Epithelial cell of esophagus (primary cell): Measurements from ENCODE around the gene ZNF205.
"Not testable (repeated sequence)": the region's sequence is repeated elsewhere in the genome, so short reads cannot be mapped to it uniquely, and the experiment has no call there.

ENCODE experiments used
- DNase-seq: peaks from one replicate; pipeline ENCODE4 v3.0.0; 2010; ENCODE audit warnings: low read depth
- H3K4me3 ChIP-seq: 2 replicates; pipeline ENCODE4 v1.5.1; 2011; ENCODE audit warnings: mild to moderate bottlenecking, low read length, control low read depth
- CTCF ChIP-seq: IDR thresholded peaks from 2 replicates; pipeline ENCODE4 v1.5.1; 2011; ENCODE audit warnings: low read depth, mild to moderate bottlenecking, low read length, control low read depth, inconsistent platforms; ENCODE audit not compliant: insufficient read depth; ENCODE audit errors: missing control alignments

The ZNF205 gene

GRCh38 chr16:3076577-3076976 is 35.8 kb upstream of the ZNF205 start:
- TF ChIP-seq CTCF, result no peak
- DNase-seq, result no peak
- H3K4me3 ChIP-seq, result no peak overlapping the region

DNA sequence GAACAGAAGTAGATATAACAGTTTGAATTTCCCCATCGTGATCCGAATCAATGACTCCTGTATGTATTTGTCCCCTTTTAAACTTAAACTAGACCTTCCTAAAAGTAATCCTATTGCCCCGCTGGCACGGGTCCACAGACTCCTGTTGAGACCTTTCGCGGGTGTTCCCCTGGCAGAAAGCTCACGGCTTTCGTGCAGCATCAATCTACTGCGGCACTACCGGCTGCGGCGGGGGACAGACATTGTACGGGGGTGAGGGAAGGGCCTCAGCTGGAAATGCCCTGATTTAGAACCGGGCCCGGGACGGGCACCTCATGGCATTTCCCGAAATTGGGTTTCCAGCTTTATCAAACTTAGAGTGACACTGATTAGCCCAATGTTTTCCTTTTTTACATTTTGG is 32.4 kb upstream of the ZNF205 start:
- H3K4me3 ChIP-seq, result no peak overlapping the region
- TF ChIP-seq CTCF, result no peak
- no peak for DNase-seq

DNA sequence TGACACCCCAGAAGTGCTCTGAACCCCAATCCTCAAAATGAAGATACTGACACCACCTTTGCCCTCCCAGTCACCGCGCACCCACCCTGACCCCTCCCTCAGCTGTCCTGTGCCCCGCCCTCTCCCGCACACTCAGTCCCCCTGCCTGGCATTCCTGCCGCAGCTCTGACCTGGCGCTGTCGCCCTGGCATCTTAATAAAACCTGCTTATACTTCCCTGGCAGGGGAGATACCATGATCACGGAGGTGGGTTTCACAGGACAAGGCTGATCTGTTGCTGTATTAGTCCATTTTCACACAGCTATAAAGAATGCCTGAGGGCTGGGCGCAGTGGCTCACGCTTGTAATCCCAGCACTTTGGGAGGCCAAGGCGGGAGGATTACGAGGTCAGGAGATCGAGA is 30.4 kb upstream of the ZNF205 start:
- DNase-seq, H3K4me3 ChIP-seq: not testable (repeated sequence)

GRCh38 chr16:3083408-3083807 is 29.0 kb upstream of the ZNF205 start:
- H3K4me3 ChIP-seq, DNase-seq: not testable (repeated sequence)

DNA sequence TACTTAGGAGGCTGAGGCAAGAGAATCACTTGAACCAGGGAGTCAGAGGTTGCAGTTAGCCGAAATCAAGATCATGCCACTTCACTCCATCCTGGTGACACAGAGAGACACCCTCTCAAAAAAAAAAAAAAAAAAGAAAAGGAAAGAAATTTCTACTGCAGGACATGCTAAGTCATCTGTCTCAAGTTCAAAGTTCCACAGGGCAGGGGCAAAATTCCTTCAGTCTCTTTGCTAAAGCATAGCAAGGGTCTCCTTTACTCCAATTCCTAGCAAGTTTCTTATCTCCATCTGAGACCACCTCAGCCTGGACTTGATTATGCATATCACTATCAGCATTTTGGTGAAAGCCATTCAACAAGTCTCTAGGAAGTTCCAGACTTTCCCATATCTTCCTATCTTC is 27.9 kb upstream of the ZNF205 start:
- no peak overlapping the region for H3K4me3 ChIP-seq
- no peak for TF ChIP-seq CTCF
- no peak for DNase-seq

DNA sequence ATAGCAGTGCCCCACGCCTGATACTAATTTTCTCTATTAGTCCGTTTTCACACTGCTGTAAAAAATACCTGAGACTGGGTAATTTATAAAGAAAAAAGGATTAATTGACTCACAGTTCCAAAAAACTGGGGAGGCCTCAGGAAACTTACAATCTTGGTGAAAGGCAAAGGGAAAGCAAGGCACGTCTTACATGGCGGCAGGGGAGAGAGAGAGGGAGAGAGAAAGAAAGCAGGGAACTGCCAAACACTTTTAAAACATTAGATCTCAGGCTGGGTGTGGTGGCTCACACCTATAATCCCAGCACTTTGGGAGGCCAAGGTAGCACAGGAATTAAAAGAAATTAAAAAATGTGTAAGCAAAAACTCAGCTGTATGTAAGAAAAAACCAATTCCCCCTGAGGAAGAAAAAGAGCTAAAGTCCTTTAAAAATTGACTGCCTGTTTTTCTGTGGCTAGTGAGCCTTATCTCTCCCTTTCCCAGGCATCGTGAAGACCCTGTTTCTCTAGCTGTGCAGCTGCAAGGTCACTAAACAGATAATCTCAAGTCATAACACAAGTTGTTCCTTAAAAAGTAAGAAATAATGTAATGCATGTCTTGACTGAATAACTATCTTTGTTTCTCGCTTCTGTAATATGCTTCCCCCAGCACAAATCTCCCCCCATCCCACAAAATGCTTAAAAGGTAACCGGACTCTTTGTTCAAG is 27.3 kb upstream of the ZNF205 start:
- H3K4me3 ChIP-seq, result no peak overlapping the region
- TF ChIP-seq CTCF, result no peak
- DNase-seq, result no peak

DNA sequence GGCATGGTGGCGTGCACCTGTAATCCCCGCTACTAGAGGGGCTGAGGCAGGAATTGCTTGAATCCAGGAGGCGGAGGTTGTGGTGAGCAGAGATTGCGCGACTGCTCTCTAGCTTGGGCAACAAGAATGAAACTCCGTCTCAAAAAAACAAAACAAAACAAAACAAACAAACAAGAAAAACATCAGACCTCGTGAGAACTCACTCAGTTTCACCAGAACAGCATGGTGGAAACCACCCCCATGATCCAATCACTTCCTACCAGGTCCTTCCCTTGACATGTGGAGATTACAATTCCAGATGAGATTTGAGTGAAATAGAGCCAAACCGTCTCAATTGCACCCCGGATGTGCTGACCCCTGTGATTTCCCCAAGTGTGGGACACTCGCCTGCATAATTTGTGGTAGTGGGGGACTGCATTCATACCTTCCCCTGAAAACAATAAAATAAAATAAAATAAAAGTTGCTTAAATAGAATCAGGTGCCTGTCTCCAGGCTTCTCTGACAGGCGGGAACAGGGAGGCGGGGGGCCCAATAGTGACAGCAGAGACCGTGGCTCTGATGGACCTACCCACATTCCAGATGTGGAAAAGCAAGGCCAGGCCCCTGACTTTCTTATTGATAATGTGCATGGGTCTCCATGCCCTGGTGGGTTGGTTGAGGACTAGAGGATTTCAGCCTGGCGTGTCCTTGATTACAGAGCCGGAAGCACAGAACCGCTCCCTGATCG is 26.4 kb upstream of the ZNF205 start:
- no peak for DNase-seq
- no peak for TF ChIP-seq CTCF
- no peak overlapping the region for H3K4me3 ChIP-seq

DNA sequence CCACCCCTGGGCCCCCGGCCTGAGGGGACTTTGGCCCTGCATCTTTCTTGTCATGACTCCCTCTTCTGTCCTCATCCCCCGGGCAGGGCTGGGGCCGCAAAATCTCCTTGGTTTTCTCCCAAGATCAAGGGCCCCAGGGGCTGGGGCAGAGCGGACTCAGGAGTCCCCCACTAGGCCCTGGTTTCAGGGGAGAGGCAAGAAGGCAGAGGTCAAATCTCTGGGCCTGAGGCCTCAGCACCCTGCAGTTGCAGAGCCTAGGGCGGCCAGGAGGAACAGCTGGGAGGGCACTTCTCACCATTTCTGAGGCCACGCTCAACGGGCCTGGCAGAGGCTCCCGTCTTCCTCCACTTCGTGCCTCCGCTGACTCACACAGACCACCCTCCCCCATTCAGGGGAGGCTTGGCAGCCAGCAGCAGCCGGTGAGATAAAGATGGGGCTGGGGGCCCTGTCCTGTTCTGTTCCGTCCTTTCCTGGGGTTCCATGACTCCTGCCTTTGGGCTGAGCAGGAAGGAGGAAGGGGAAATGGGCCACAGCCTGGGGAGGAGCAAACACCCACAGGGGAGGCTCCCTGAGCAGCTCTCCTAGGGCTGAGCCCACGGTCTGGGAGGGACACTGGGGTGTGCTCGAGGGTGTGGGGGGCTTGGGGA is 25.7 kb upstream of the ZNF205 start:
- TF ChIP-seq CTCF, result no peak
- no peak overlapping the region for H3K4me3 ChIP-seq
- no peak for DNase-seq
